Esophagus muscularis mucosa (tissue), 4 donors: ENCODE measurements around the gene SLC20A1. TPM values are rescaled to one million over a fixed set of nuclear protein-coding genes. Genes with fewer than 3 reads are reported as not detected.

Experiments
- DNase-seq: peaks from one replicate; pipeline ENCODE4 v3.0.0-alpha.2; 2017; ENCODE audit errors: extremely low spot score
- H3K27ac ChIP-seq, 4 donors: fragments of 200-600 bp; sonication (generic); replicated peaks in 1 of 4; 1 replicate in 3 of 4; 2 replicates in 1 of 4; pipeline ENCODE4 v1.5.1; 2016 to 2019; ENCODE audit warnings: mild to moderate bottlenecking in 1 of 4
- H3K27me3 ChIP-seq, 4 donors: fragments of 200-600 bp; sonication (generic); one replicate each; pipeline versions ENCODE4 v1.5.1 to v1.6.0; 2016 to 2019
- H3K36me3 ChIP-seq, 4 donors: fragments of 200-600 bp; sonication (generic); one replicate each; pipeline ENCODE4 v1.5.1; 2016 to 2019
- H3K4me1 ChIP-seq, 4 donors: fragments of 200-600 bp; sonication (generic); one replicate each; pipeline ENCODE4 v1.5.1; 2016 to 2019
- H3K4me3 ChIP-seq, 4 donors: fragments of 200-600 bp; sonication (generic); 1 replicate in 2 of 4; 2 replicates in 2 of 4; pipeline ENCODE4 v1.5.1; 2016 to 2019; ENCODE audit warnings: mild to moderate bottlenecking in 4 of 4, moderate library complexity in 1 of 4
- H3K9me3 ChIP-seq, 4 donors: fragments of 200-600 bp; sonication (generic); 1 replicate in 3 of 4; 2 replicates in 1 of 4; pipeline ENCODE4 v1.5.1; 2016 to 2019
- CTCF ChIP-seq, 3 experiments: fragments of 200-600 bp in 2 of 3; fragments of 450-650 bp in 1 of 3; sonication (generic) in 2 of 3; IDR thresholded peaks; one replicate each; pipeline ENCODE4 v1.5.1; 2017 to 2019; ENCODE audit warnings: antibody characterized with exemption in 3 of 3, mild to moderate bottlenecking in 2 of 3, moderate library complexity in 1 of 3
- EP300 ChIP-seq: sonication (generic); formaldehyde crosslinking; IDR thresholded peaks from one replicate; pipeline ENCODE4 v1.6.1; 2017; ENCODE audit warnings: antibody characterized with exemption
- POLR2A ChIP-seq: fragments of 450-650 bp; IDR thresholded peaks from one replicate; pipeline ENCODE4 v1.6.1; 2017; ENCODE audit warnings: antibody characterized with exemption, moderate library complexity, mild to moderate bottlenecking, low read depth
- POLR2AphosphoS5 ChIP-seq, 2 donors: sonication (generic); formaldehyde crosslinking; IDR thresholded peaks; one replicate each; pipeline ENCODE4 v1.6.1; 2017; ENCODE audit warnings: antibody characterized with exemption in 2 of 2
- WGBS: methylation state at CpG from one replicate; pipeline ENCODE4 v1.1.5; 2018; 5-methylcytosine and 5-hydroxymethylcytosine counted together
- intact Hi-C: fragments of 100-400 bp; cut with DNase I; formaldehyde crosslinking; loops from one replicate; pipeline ENCODE4 v1.15.1; 2023
- total RNA-seq, 4 donors: library from RNA; depleted of rRNA; stranded (reverse); fragments of >200 nt; gene quantifications; one replicate each; pipeline versions ENCODE4 v1.1.0 to v1.2.1, GENCODE V29; 2016

SLC20A1 gene
- total RNA-seq, 4 donors from 2014 or later = 12.0 to 34.1 (median 14.9) TPM

DNA sequence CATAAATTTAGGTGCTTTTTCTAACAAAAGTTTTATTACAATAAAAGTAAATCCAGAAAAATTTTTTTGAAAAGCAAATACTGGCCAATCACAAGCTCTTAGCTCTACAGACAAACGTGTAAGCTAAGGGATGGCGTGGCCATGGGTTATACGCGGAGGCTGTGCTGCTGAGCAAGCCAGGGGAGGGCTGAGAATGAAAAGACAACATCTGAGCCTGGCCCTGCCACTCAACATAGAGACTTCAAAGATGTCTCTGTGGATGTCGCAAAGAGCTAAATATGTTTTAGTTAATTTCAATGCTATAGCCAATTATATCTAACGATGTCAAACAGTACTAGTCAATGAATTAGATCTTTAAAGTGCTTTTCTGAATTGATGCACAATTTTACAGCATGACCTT is 41.8 kb downstream of the SLC20A1 start:
- H3K4me3 ChIP-seq = no peak overlapping the region
- H3K4me1 ChIP-seq = peaks cover 0 to 6% (median 5%) of the 10 kb centered on the region in 4 donors
- H3K36me3 ChIP-seq = no peaks in the 10 kb centered on the region
- H3K9me3 ChIP-seq = no peaks in the 10 kb centered on the region
- no peak for DNase-seq
- no peaks in the 10 kb centered on the region for H3K27me3 ChIP-seq
- WGBS = 87% methylated on average over 6 of the region's 6 CpGs
- TF ChIP-seq POLR2A = no peak
- H3K27ac ChIP-seq = no peak overlapping the region
- intact Hi-C loops = no loop called here

DNA sequence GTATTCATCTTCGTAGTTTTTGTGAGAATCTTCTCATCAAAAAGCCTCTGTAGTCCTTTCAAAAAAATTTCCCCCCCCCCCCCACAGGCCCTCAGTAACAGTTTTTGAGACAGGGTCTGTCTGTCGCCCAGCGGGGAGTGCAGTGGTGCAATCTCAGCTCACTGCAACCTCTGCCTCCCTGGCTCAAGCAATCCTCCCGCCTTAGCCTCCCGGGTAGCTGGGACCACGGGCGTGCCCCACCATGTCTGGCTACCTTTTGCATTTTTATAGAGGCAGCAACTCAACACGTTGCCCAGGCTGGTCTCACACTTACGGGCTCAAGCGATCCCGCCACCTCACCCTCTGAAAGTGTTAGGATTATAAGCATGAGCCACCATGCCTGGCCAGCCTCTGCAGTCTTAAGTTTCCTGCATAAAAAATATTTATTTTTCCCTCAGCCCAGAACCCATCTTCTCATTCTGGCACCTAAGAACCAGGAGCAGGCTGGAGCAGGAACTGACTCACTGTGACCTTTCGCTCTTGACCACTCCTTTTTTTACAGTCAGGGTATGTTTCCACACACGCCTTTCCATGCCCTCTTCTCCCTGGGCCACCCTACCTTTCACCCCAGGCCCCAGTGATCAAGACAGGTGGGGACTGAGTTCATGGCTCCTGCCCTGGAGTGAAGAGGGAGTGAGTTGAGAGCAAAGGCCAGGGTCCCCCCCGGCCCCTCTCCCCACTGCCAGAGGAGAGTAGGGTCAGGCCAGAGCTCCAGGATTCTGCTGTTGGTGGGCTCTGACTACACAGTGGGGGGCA is 42.5 kb downstream of the SLC20A1 start:
- Histone ChIP-seq H3K27ac (no peak overlapping the region), H3K9me3 (no peaks in the 10 kb centered on the region), H3K4me3 (no peak overlapping the region), H3K27me3 (no peaks in the 10 kb centered on the region), H3K4me1 (peaks cover 0 to 8% (median 6%) of the 10 kb centered on the region in 4 donors), H3K36me3 (no peaks in the 10 kb centered on the region)
- intact Hi-C loops = no loop called here
- no peak for DNase-seq
- TF ChIP-seq CTCF (IDR thresholded peaks at IDR 0.05) = no peak
- no peak for TF ChIP-seq EP300
- TF ChIP-seq POLR2A = no peak
- TF ChIP-seq POLR2AphosphoS5 (IDR thresholded peaks at IDR 0.05) = no peak
- 93% methylated on average over 14 of the region's 14 CpGs for WGBS

- Histone ChIP-seq H3K4me3 (no peak overlapping the region), H3K9me3 (no peaks in the 10 kb centered on the region), H3K4me1 (peaks cover 0 to 8% (median 6%) of the 10 kb centered on the region in 4 donors), H3K27ac (no peak overlapping the region), H3K27me3 (no peaks in the 10 kb centered on the region), H3K36me3 (no peaks in the 10 kb centered on the region)
- intact Hi-C loops = loop anchor here (2.0 kb wide), 1 partner anchor 64 kb away; no protein-coding TSS in a partner anchor
- DNase-seq = no peak
- peak in 1 of 2 donors; percentile 6 for TF ChIP-seq POLR2AphosphoS5 (IDR thresholded peaks at IDR 0.05)
- TF ChIP-seq CTCF (IDR thresholded peaks at IDR 0.05) = peak; percentile 53 to 78 (median 70)
- no peak for TF ChIP-seq POLR2A
- no peak for TF ChIP-seq EP300
- 60% methylated on average over 9 of the region's 9 CpGs for WGBS
Measured at GRCh38 chr2:112690853-112691401, 45.2 kb downstream of the SLC20A1 start.

DNA sequence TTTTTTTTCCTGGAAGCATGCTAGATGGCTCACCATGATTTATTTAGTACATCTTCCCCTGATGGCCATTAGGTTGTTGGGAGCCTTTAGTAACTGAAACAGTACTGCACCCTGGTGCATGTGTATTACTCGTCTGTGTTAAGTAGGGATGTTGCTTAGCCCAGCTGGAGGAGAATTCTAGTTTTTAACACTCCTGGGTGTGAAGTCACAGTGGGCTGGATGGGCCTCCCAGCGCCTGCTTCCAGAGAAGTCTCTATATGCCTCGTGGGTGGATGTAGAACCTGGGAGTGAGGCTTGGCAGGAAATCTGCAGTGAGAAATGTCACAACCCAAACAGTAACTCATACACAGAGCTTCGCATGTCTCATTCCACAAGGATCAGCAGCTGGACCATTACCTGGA is 46.1 kb downstream of the SLC20A1 start:
- WGBS = 62% methylated on average over 4 of the region's 4 CpGs
- H3K4me1 ChIP-seq = peaks cover 0 to 8% (median 6%) of the 10 kb centered on the region in 4 donors
- H3K27ac ChIP-seq = no peak overlapping the region
- no peaks in the 10 kb centered on the region for H3K36me3 ChIP-seq
- no peaks in the 10 kb centered on the region for H3K27me3 ChIP-seq
- H3K9me3 ChIP-seq = no peaks in the 10 kb centered on the region
- H3K4me3 ChIP-seq = no peak overlapping the region
- intact Hi-C loops = loop anchor here (2.0 kb wide), 1 partner anchor 65 kb away; no protein-coding TSS in a partner anchor
- DNase-seq = no peak
- no peak for TF ChIP-seq POLR2AphosphoS5 (IDR thresholded peaks at IDR 0.05)
- TF ChIP-seq EP300 = no peak
- no peak for TF ChIP-seq POLR2A
- TF ChIP-seq CTCF (IDR thresholded peaks at IDR 0.05) = no peak

GRCh38 chr2:112692495-112692911 is 46.8 kb downstream of the SLC20A1 start:
- TF ChIP-seq CTCF (IDR thresholded peaks at IDR 0.05) (no peak), EP300 (no peak), POLR2A (no peak), POLR2AphosphoS5 (IDR thresholded peaks at IDR 0.05) (no peak)
- H3K36me3 ChIP-seq = no peaks in the 10 kb centered on the region
- H3K27ac ChIP-seq = no peak overlapping the region
- peaks cover 0 to 8% (median 6%) of the 10 kb centered on the region in 4 donors for H3K4me1 ChIP-seq
- 69% methylated on average over 2 of the region's 5 CpGs for WGBS
- no peak overlapping the region for H3K4me3 ChIP-seq
- H3K9me3 ChIP-seq = no peaks in the 10 kb centered on the region
- DNase-seq = no peak
- intact Hi-C loops = no loop called here
- no peaks in the 10 kb centered on the region for H3K27me3 ChIP-seq
